NB4 (cell line): ENCODE data around the gene C16orf92.

Experiments used
- POLR2A ChIP-seq: IDR thresholded peaks from 2 replicates; pipeline ENCODE4 v1.6.1; 2011; ENCODE audit warnings: mild to moderate bottlenecking; ENCODE audit not compliant: insufficient read length; ENCODE audit errors: extremely low read depth
- TF ChIP-seq, protein P1 (sequence below): IDR thresholded peaks from one replicate; pipeline ENCODE4 v1.5.1; 2012; ENCODE audit warnings: low read depth, low read length

DNA sequence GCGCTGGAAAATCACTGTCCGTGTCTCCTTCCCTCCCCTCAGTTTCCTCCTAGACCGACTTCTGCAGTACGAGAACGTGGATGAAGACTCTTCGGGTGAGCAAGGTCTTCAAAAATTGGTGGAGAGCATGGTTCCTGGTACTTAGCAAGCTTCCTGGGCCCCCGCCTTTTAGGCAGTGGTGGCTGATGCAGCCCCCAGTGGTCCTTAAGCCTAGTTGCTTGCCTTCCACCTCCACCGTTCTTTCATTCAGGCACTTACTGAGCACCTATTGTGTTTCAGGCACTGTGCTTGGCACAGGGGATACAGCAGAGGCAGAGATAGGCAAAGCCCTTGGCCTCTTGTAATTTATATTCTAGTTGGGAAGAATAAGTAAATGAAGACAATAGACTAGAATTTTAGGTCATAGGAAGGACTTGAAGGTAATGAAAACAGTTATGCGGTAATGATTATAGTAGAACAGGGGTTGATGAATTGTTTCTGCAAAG is 26.2 kb upstream of the C16orf92 start:
- no peak for TF ChIP-seq POLR2A
- TF ChIP-seq, protein P1, sequence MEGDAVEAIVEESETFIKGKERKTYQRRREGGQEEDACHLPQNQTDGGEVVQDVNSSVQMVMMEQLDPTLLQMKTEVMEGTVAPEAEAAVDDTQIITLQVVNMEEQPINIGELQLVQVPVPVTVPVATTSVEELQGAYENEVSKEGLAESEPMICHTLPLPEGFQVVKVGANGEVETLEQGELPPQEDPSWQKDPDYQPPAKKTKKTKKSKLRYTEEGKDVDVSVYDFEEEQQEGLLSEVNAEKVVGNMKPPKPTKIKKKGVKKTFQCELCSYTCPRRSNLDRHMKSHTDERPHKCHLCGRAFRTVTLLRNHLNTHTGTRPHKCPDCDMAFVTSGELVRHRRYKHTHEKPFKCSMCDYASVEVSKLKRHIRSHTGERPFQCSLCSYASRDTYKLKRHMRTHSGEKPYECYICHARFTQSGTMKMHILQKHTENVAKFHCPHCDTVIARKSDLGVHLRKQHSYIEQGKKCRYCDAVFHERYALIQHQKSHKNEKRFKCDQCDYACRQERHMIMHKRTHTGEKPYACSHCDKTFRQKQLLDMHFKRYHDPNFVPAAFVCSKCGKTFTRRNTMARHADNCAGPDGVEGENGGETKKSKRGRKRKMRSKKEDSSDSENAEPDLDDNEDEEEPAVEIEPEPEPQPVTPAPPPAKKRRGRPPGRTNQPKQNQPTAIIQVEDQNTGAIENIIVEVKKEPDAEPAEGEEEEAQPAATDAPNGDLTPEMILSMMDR: no peak
